Measurements from ENCODE around the gene MICALL1. TPM values are rescaled to one million over a fixed set of nuclear protein-coding genes. Genes with fewer than 3 reads are reported as not detected.

The MICALL1 gene
- total and polyA plus RNA-seq, 2 of the 13 experiments (the other 11 are each of a cell fraction or from before 2014, with no cell fraction given) = 7.6 to 10.6 TPM

DNA sequence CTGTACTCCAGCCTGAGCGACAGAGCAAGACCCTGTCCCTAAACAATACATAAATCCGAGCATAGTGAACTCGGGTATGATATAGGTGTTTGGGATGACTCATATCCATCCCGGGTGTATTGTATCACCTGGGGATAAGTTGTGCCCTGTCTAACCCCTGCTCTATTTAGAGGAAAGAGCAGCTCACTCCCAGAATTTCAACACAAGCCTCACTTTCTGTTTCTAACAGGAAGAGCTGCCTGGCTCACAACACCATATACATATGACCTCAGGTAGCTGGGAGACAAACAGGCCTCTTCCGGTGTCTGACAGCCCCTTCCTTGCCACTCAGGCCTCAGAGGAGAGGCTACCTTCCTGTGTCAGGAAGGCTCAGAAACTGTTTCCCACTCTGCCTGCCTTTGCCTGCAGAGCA lies 9.9 kb upstream of the MICALL1 start (continued):
- TF ChIP-seq, protein P1, sequence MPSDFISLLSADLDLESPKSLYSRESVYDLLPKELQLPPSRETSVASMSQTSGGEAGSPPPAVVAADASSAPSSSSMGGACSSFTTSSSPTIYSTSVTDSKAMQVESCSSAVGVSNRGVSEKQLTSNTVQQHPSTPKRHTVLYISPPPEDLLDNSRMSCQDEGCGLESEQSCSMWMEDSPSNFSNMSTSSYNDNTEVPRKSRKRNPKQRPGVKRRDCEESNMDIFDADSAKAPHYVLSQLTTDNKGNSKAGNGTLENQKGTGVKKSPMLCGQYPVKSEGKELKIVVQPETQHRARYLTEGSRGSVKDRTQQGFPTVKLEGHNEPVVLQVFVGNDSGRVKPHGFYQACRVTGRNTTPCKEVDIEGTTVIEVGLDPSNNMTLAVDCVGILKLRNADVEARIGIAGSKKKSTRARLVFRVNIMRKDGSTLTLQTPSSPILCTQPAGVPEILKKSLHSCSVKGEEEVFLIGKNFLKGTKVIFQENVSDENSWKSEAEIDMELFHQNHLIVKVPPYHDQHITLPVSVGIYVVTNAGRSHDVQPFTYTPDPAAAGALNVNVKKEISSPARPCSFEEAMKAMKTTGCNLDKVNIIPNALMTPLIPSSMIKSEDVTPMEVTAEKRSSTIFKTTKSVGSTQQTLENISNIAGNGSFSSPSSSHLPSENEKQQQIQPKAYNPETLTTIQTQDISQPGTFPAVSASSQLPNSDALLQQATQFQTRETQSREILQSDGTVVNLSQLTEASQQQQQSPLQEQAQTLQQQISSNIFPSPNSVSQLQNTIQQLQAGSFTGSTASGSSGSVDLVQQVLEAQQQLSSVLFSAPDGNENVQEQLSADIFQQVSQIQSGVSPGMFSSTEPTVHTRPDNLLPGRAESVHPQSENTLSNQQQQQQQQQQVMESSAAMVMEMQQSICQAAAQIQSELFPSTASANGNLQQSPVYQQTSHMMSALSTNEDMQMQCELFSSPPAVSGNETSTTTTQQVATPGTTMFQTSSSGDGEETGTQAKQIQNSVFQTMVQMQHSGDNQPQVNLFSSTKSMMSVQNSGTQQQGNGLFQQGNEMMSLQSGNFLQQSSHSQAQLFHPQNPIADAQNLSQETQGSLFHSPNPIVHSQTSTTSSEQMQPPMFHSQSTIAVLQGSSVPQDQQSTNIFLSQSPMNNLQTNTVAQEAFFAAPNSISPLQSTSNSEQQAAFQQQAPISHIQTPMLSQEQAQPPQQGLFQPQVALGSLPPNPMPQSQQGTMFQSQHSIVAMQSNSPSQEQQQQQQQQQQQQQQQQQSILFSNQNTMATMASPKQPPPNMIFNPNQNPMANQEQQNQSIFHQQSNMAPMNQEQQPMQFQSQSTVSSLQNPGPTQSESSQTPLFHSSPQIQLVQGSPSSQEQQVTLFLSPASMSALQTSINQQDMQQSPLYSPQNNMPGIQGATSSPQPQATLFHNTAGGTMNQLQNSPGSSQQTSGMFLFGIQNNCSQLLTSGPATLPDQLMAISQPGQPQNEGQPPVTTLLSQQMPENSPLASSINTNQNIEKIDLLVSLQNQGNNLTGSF (CRISPR knock-in tag; IDR thresholded peaks at IDR 0.05) = no peak
- 0 out of 2 replicates have a peak, but pooled peaks have one; percentile 13 for TF ChIP-seq SIN3A (IDR thresholded peaks at IDR 0.05; ENCODE audit: borderline replicate concordance, low read depth, low read length)
- no peak for TF ChIP-seq CREB1 (IDR thresholded peaks at IDR 0.05)
- TF ChIP-seq CREB1 (CRISPR knock-in tag; IDR thresholded peaks at IDR 0.05) = no peak
- TF ChIP-seq SYNCRIP (IDR thresholded peaks at IDR 0.05; ENCODE audit: insufficient read depth, low read depth, low read length) = no peak
- TF ChIP-seq, protein P2, sequence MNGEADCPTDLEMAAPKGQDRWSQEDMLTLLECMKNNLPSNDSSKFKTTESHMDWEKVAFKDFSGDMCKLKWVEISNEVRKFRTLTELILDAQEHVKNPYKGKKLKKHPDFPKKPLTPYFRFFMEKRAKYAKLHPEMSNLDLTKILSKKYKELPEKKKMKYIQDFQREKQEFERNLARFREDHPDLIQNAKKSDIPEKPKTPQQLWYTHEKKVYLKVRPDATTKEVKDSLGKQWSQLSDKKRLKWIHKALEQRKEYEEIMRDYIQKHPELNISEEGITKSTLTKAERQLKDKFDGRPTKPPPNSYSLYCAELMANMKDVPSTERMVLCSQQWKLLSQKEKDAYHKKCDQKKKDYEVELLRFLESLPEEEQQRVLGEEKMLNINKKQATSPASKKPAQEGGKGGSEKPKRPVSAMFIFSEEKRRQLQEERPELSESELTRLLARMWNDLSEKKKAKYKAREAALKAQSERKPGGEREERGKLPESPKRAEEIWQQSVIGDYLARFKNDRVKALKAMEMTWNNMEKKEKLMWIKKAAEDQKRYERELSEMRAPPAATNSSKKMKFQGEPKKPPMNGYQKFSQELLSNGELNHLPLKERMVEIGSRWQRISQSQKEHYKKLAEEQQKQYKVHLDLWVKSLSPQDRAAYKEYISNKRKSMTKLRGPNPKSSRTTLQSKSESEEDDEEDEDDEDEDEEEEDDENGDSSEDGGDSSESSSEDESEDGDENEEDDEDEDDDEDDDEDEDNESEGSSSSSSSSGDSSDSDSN (CRISPR knock-in tag; IDR thresholded peaks at IDR 0.05) = no peak
- 0 out of 2 replicates have a peak, but pooled peaks have one; percentile 26 for TF ChIP-seq DPF2 (CRISPR knock-in tag; IDR thresholded peaks at IDR 0.05; ENCODE audit: borderline replicate concordance, low read depth)
- no peak for TF ChIP-seq ARHGAP35 (CRISPR knock-in tag; IDR thresholded peaks at IDR 0.05; ENCODE audit: borderline replicate concordance)
- 0 out of 4 replicates have a peak, but pooled peaks of 1 of the 2 experiments have one; percentile 16 for TF ChIP-seq EP300 (IDR thresholded peaks at IDR 0.05; ENCODE audit: low read depth in 2 of 2, low read length in 2 of 2)
- TF ChIP-seq EP300 (CRISPR knock-in tag; IDR thresholded peaks at IDR 0.05; ENCODE audit: borderline replicate concordance) = no peak
- TF ChIP-seq ZNF570 (CRISPR knock-in tag; IDR thresholded peaks at IDR 0.05; ENCODE audit: borderline replicate concordance) = no peak
- no peak for TF ChIP-seq PAF1 (CRISPR knock-in tag; IDR thresholded peaks at IDR 0.05)
- TF ChIP-seq ZNF841 (CRISPR knock-in tag; IDR thresholded peaks at IDR 0.05; ENCODE audit: borderline replicate concordance) = no peak
- no peak for TF ChIP-seq LCORL (IDR thresholded peaks at IDR 0.05)
- peak; percentile 65; the same call in 1 of the 2 replicates for TF ChIP-seq LCORL (CRISPR knock-in tag; IDR thresholded peaks at IDR 0.05)
- TF ChIP-seq MEIS1 (CRISPR knock-in tag; IDR thresholded peaks at IDR 0.05; ENCODE audit: borderline replicate concordance) = 0 out of 2 replicates have a peak, but pooled peaks have one; percentile 85
- no peak for TF ChIP-seq ZNF484 (CRISPR knock-in tag; IDR thresholded peaks at IDR 0.05; ENCODE audit: borderline replicate concordance, low read depth)
- no peak for TF ChIP-seq HOXD1 (CRISPR knock-in tag; IDR thresholded peaks at IDR 0.05)
- TF ChIP-seq, protein P3, sequence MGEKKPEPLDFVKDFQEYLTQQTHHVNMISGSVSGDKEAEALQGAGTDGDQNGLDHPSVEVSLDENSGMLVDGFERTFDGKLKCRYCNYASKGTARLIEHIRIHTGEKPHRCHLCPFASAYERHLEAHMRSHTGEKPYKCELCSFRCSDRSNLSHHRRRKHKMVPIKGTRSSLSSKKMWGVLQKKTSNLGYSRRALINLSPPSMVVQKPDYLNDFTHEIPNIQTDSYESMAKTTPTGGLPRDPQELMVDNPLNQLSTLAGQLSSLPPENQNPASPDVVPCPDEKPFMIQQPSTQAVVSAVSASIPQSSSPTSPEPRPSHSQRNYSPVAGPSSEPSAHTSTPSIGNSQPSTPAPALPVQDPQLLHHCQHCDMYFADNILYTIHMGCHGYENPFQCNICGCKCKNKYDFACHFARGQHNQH (CRISPR knock-in tag; IDR thresholded peaks at IDR 0.05) = peak; percentile 53; the same call in 1 of the 2 replicates
- TF ChIP-seq KLF6 (CRISPR knock-in tag; IDR thresholded peaks at IDR 0.05) = no peak
- no peak for TF ChIP-seq SMARCE1 (IDR thresholded peaks at IDR 0.05; ENCODE audit: borderline replicate concordance)
- TF ChIP-seq ZNF652 (CRISPR knock-in tag; IDR thresholded peaks at IDR 0.05; ENCODE audit: borderline replicate concordance, low read depth) = no peak
- no peak for TF ChIP-seq GATA4 (IDR thresholded peaks at IDR 0.05; ENCODE audit: borderline replicate concordance, low read depth)
- TF ChIP-seq ZFY (CRISPR knock-in tag; IDR thresholded peaks at IDR 0.05) = peak; percentile 55
